ENCODE data around the gene SCT. TPM values are rescaled to one million over a fixed set of nuclear protein-coding genes. Genes with fewer than 3 reads are reported as not detected.

The SCT gene
- total RNA-seq, 1 experiment from 2014 or later = not detected

DNA sequence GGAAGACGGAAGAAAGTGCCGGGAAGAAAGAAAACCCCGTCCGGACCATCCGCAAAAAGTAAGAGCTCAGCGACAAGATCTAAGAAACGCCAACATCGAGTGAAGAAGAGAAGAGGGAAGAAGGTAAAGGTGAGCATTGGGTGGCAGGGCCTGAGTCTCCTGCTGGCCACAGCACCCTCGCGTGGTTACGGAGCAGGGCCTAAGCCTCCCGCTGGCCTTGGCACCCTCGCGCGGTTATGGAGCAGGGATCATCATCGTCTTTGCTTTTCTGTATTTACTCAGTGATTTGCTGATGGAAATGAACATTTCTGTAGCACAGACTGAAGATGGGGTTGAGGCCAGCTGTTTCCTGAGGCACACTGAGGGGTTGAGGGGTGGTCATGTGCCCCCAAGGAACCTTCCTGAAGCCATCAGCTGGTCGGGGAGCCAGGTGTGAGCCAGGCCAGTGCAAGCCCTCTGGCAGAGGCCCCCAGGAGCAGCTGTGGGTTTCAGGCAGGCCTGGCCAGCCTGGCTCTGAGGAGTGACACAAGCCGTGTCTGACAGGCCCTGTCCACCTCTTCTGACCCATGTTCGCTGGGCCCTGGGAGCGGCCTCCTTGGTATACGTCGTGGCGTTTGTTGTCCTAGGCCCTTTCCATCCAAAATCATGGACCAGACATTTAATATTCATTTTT lies 25.3 kb downstream of the SCT start:
- POLR2A ChIA-PET = no interaction called here
- BruUV-seq (replicated peaks) = no TSS peak
- Mint-ChIP-seq H3K4me3 (ENCODE audit: unreplicated experiment) (no peak overlapping the region), H3K36me3 (ENCODE audit: insufficient read depth, unreplicated experiment) (peaks cover 70% of the 10 kb centered on the region), H3K4me1 (ENCODE audit: insufficient read depth, unreplicated experiment) (no peaks in the 10 kb centered on the region), H3K27me3 (ENCODE audit: insufficient read depth, unreplicated experiment) (no peaks in the 10 kb centered on the region), H3K27ac (ENCODE audit: low read depth, unreplicated experiment) (no peak overlapping the region), H3K9me3 (ENCODE audit: unreplicated experiment) (no peaks in the 10 kb centered on the region)
- CTCF ChIA-PET = no interaction called here
- no peak for DNase-seq (ENCODE audit: unreplicated experiment)
- TF ChIP-seq, protein P1, sequence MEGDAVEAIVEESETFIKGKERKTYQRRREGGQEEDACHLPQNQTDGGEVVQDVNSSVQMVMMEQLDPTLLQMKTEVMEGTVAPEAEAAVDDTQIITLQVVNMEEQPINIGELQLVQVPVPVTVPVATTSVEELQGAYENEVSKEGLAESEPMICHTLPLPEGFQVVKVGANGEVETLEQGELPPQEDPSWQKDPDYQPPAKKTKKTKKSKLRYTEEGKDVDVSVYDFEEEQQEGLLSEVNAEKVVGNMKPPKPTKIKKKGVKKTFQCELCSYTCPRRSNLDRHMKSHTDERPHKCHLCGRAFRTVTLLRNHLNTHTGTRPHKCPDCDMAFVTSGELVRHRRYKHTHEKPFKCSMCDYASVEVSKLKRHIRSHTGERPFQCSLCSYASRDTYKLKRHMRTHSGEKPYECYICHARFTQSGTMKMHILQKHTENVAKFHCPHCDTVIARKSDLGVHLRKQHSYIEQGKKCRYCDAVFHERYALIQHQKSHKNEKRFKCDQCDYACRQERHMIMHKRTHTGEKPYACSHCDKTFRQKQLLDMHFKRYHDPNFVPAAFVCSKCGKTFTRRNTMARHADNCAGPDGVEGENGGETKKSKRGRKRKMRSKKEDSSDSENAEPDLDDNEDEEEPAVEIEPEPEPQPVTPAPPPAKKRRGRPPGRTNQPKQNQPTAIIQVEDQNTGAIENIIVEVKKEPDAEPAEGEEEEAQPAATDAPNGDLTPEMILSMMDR (IDR thresholded peaks at IDR 0.05; ENCODE audit: unreplicated experiment) = no peak
- intact Hi-C loops (cut with micrococcal nuclease) = no loop called here

DNA sequence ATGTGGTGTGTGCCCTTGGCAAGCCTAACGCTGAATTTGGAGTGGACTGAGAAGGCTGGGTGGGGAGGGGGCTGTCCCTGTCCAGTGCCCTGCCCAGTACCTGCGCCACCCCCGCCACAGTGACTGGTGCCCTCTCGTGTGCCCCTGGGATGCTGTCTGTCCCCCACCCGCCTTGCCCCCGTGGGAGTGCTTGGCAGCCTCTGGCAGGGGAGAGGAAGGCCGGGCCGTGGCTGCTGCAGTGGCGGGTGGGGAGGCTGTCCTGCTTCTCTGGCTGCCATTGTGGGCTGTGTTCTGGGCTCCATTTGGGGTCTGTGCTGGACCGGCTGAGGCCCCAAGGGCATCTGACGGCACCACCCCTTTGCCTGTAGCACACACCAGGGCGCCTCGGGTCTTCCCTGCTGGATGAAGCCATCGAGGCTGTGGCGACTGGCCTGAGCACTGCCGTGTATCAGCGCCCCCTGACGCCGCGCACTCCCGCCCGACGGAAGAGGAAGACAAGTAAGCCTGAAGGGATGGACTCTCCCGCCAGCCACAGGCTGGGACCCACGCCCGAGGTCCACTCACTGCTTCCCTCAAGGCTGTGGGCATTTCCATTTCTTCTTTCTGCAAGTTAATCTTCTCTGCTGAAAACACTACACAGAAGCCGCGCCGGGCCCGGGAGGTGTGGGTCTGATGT lies 28.8 kb downstream of the SCT start:
- no peak overlapping the region for H3K27ac Mint-ChIP-seq (ENCODE audit: low read depth, unreplicated experiment)
- H3K36me3 Mint-ChIP-seq (ENCODE audit: insufficient read depth, unreplicated experiment) = peaks cover 77% of the 10 kb centered on the region
- ChIA-PET POLR2A (no interaction called here), CTCF (no interaction called here)
- TF ChIP-seq, protein P1 (IDR thresholded peaks at IDR 0.05; ENCODE audit: unreplicated experiment) = no peak
- H3K27me3 Mint-ChIP-seq (ENCODE audit: insufficient read depth, unreplicated experiment) = no peaks in the 10 kb centered on the region
- no peaks in the 10 kb centered on the region for H3K4me1 Mint-ChIP-seq (ENCODE audit: insufficient read depth, unreplicated experiment)
- H3K4me3 Mint-ChIP-seq (ENCODE audit: unreplicated experiment) = no peak overlapping the region
- intact Hi-C loops (cut with micrococcal nuclease) = no loop called here
- BruUV-seq (replicated peaks) = no TSS peak
- H3K9me3 Mint-ChIP-seq (ENCODE audit: unreplicated experiment) = no peaks in the 10 kb centered on the region
- no peak for DNase-seq (ENCODE audit: unreplicated experiment)

DNA sequence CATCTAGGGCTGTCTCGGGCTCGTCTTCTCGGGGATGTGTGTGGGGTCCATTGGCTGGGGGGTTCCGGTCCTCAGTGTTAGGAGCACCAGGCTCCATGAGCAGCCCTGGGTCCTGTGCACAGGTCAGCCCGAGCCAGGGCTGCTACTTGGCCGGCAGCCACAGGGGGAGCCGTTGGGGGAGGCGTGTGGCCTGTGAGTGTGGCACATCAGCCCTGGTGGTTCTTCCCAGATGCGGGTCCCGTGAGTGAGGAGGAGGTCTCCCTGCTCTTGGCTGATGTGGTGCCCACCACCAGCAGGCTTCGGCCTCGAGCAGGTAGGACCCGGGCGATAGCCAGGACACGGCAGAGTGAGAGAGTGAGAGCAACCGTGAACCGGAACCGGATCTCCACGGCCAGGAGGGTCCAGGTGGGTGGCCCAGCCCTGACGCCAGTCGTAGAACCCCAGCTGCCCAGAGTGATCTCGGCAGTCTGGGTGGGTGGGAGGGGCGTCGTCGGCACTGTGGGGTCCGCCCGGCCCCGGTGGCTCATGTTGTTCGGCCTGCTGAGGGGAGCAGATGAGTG lies 29.7 kb downstream of the SCT start:
- no peak for DNase-seq (ENCODE audit: unreplicated experiment)
- BruUV-seq (replicated peaks) = no TSS peak

DNA sequence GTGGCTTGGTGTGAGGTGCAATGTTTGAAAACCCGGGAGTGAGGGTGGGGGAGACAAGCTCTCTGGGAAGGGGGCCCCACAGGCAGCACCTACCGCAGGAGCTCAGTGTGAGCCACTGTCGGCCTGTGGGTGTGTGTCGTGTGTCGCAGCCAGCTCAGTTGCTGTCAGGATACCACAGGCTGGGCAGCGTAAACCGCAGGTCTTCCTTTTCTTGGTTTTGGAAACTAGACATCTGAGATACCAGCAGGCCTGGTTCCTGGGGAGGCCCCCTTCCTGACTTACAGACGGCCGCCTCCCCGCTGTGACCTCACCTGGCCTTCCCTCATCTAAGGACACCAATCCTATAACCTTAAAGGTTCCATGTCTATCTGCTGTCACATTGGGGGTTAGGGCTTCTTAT lies 30.6 kb downstream of the SCT start:
- CTCF ChIA-PET = no interaction called here
- BruUV-seq (replicated peaks) = no TSS peak
- POLR2A ChIA-PET = no interaction called here
- H3K27me3 Mint-ChIP-seq (ENCODE audit: insufficient read depth, unreplicated experiment) = no peaks in the 10 kb centered on the region
- TF ChIP-seq, protein P1 (IDR thresholded peaks at IDR 0.05; ENCODE audit: unreplicated experiment) = no peak
- H3K4me1 Mint-ChIP-seq (ENCODE audit: insufficient read depth, unreplicated experiment) = no peaks in the 10 kb centered on the region
- H3K4me3 Mint-ChIP-seq (ENCODE audit: unreplicated experiment) = no peak overlapping the region
- H3K36me3 Mint-ChIP-seq (ENCODE audit: insufficient read depth, unreplicated experiment) = peaks cover 82% of the 10 kb centered on the region
- no peak overlapping the region for H3K27ac Mint-ChIP-seq (ENCODE audit: low read depth, unreplicated experiment)
- intact Hi-C loops (cut with micrococcal nuclease) = no loop called here
- DNase-seq (ENCODE audit: unreplicated experiment) = no peak
- no peaks in the 10 kb centered on the region for H3K9me3 Mint-ChIP-seq (ENCODE audit: unreplicated experiment)

More for the DNA sequence above, 29.7 kb downstream of the SCT start:
- Mint-ChIP-seq H3K4me3 (ENCODE audit: unreplicated experiment) (no peak overlapping the region), H3K36me3 (ENCODE audit: insufficient read depth, unreplicated experiment) (peaks cover 82% of the 10 kb centered on the region), H3K4me1 (ENCODE audit: insufficient read depth, unreplicated experiment) (no peaks in the 10 kb centered on the region), H3K9me3 (ENCODE audit: unreplicated experiment) (no peaks in the 10 kb centered on the region), H3K27me3 (ENCODE audit: insufficient read depth, unreplicated experiment) (no peaks in the 10 kb centered on the region), H3K27ac (ENCODE audit: low read depth, unreplicated experiment) (no peak overlapping the region)
- CTCF ChIA-PET = no interaction called here
- intact Hi-C loops (cut with micrococcal nuclease) = no loop called here
- TF ChIP-seq, protein P1 (IDR thresholded peaks at IDR 0.05; ENCODE audit: unreplicated experiment) = no peak
- POLR2A ChIA-PET = no interaction called here
